ENCODE measurements around the gene TBC1D10A.

DNA sequence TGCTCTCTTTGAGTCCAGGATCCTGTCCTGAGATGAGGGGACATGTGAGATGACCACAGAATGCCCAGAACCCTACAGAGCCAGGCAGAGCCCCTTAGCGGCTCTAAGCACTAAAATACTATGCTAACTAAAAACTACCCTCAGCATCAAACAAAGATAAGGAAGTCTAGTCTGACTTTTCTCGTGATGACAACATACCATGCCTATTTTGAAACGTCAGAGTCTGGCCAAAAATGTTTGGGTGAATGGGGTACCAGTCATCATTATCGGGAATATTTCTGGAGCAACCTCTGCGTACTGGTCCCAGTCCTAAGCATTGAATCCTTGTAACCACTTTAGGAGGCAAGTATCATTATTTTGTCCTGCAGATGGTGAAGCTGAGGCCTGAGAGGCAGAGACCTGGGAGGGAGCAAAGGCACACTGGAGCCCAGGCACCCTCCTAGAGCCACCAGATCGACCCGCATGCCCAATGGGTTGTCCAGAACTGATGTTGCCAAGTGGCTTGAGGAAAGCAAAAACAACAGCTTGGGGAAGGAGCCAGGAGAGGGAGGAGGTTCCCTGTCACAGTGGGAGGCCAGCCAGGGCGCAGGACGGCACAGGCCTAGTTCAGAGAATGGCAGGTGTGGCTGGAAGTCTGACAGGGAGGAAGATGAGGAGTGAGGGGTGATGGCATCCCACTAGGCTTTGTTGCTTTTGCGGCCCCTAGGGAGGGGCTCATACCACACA is 52.9 kb downstream of the TBC1D10A start:
- TF ChIP-seq POLR2A (IDR thresholded peaks at IDR 0.05; ENCODE audit: low read depth, low read length): no peak
- TF ChIP-seq TAF1 (IDR thresholded peaks at IDR 0.05; ENCODE audit: low read depth, low read length): no peak

Data from GM12891 (cell line).